NCI-H345 treated with DMSO at 0.1 percent for 48 hours (cell line): ENCODE results near the gene EPN3.
A peak's percentile ranks its signal among the peaks of the same experiment; 100 is the strongest.

Experiments
- DNase-seq: peaks from one replicate; lab custom pipeline; 2025; ENCODE audit not compliant: unreplicated experiment; lab: John Stamatoyannopoulos, UW

Gene EPN3

DNA sequence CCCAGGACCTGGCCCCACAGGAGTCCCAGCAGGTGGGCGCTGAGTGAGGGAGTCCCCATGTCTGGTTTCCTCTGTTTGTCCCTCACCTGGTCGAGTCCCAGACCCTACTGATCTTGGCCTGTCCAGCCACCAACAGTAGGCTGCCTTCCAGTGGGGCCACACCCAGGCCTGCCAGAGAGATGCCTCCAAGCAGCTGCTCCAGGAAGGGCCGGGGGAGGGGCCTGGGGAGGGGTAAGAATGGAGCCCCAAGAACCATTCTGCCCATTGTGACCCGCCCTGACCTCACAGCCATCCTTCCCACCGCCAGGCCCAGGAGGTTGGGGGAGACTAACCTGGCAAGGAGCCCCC lies 15.2 kb downstream of the EPN3 start:
- no peak for DNase-seq

DNA sequence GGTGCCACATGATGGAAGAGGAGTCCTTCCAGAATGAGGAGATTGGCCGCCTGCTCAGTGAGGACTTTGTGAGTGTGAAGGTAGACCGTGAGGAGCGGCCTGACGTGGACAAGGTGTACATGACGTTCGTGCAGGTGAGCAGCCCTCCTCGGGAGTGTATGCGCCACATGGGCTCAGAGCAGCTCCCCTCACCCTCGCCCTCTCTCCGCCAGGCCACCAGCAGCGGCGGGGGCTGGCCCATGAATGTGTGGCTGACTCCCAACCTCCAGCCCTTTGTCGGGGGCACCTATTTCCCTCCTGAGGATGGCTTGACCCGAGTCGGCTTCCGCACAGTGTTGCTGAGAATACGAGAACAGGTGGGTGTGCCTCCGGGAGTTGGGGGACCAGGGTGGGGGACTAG lies 16.3 kb downstream of the EPN3 start:
- no peak for DNase-seq

DNA sequence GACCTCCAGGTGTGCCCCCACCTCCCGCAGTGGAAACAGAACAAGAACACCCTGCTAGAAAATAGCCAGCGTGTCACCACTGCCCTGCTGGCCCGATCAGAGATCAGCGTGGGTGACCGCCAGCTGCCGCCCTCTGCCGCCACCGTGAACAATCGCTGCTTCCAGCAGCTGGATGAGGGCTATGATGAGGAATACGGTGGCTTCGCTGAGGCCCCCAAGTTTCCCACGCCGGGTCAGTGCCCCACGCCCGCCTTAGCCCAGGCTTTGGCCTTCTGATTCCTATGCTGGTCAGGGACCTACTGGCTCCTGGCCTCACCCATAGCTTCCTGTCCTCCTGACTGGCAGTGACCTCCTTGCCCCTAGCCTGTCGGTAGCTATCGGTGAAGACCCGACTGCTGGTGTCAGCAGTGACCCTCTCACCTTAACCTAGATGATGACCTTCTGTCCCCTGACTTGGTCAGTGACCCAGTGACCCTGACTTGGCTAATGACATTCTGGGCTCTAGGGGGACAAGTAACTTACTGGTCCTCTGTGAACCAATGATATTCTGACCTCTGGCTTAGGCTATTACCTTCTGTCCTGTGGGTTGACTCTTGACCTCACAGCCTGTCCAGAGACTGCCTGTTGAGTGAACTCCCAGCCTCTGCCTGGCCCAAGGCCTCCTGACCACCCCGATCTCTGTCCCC lies 16.9 kb downstream of the EPN3 start:
- no peak for DNase-seq

DNA sequence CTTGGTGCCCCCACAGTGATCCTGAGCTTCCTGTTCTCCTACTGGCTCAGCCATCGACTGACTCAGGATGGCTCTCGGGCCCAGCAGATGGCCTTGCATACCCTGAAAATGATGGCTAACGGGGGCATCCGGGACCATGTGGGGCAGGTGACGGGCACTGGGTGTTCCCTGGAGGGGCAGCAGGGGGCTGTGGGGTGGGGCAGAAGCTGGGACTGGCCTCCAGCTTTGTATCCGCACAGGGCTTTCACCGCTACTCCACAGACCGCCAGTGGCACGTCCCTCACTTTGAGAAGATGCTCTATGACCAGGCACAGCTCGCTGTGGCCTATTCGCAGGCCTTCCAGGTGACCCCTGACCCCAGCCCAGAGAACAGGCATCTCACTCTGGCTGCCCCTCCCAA lies 17.4 kb downstream of the EPN3 start:
- no peak for DNase-seq

DNA sequence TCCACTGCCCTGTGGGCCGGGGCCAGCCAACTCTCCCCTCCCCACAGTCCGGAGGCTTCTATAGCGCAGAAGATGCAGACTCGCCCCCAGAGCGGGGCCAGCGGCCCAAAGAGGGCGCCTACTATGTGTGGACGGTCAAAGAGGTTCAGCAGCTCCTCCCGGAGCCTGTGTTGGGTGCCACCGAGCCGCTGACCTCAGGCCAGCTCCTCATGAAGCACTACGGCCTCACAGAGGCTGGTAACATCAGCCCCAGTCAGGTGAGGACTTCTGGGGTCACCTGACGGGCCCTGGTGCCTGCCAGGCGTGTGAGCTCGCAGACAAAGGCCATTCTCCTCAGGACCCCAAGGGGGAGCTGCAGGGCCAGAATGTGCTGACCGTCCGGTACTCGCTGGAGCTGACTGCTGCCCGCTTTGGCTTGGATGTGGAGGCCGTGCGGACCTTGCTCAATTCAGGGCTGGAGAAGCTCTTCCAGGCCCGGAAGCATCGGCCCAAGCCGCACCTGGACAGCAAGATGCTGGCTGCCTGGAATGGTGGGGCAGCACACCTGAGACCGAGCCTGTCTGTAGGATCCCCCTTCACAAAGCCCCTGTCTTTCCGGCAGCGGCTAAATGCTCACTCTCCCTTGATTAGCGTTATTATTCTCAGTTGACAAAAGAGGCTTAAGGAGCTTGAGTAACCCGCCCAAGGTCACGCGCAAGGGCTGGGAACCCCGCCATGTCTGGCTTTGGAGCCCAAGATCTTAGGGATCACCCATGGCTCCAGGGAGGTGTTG lies 18.3 kb downstream of the EPN3 start:
- peak; percentile 7 for DNase-seq

DNA sequence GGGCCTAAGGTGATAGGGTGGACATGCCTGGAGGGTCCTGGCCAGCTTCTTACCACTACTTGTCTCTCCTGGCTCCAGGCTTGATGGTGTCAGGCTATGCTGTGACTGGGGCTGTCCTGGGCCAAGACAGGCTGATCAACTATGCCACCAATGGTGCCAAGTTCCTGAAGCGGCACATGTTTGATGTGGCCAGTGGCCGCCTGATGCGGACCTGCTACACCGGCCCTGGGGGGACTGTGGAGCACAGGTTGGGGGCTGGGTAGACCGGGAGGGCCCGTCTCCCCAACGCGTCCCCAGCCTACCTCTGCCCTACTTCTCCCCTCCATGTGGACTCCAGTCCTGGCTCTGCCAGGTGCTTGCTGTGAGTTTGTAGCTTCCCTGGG lies 18.9 kb downstream of the EPN3 start:
- no peak for DNase-seq

DNA sequence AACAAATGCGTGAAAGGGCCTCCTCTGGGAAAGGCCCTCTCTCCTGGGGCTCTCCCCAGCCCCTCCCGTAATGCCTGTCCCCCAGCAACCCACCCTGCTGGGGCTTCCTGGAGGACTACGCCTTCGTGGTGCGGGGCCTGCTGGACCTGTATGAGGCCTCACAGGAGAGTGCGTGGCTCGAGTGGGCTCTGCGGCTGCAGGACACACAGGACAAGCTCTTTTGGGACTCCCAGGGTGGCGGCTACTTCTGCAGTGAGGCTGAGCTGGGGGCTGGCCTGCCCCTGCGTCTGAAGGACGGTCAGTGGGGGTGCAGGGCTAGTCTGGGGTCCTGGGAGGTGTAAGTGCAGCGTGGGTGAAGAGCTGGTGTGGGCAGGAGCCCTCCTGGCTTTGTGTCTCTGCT lies 19.3 kb downstream of the EPN3 start:
- DNase-seq = no peak

DNA sequence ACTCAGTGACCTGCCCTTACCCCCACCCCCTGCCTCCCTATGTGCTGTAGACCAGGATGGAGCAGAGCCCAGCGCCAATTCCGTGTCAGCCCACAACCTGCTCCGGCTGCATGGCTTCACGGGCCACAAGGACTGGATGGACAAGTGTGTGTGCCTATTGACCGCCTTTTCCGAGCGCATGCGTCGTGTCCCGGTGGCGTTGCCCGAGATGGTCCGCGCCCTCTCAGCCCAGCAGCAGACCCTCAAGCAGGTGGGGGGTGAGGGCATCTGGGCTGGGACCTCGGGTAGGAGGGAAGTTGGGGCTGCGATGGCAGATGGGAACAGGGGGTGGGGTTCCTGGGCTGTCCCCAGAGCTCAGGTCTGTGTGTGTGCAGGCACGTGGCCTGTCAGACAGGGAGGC lies 21.7 kb downstream of the EPN3 start:
- DNase-seq = no peak

DNA sequence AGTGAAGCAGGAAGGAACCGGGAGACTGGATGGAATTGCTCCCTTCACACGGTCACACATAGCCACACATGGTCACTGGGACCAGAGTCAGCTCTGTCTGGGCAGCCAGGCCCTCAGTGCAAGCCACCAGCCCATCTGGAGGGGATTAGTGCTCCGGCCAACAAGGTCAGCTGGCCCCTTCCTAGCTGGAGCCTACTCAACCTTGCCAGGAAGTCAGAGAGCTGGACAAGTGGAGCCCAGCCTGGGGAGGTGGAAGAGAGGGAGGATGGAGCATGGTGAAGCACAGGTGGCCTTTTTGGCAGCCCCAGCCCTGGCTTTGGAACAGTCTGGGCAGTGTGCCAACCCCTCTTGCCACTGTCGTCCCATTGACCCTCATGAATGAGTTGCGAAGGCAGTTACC lies 24.3 kb downstream of the EPN3 start:
- DNase-seq = peak; percentile 62

DNA sequence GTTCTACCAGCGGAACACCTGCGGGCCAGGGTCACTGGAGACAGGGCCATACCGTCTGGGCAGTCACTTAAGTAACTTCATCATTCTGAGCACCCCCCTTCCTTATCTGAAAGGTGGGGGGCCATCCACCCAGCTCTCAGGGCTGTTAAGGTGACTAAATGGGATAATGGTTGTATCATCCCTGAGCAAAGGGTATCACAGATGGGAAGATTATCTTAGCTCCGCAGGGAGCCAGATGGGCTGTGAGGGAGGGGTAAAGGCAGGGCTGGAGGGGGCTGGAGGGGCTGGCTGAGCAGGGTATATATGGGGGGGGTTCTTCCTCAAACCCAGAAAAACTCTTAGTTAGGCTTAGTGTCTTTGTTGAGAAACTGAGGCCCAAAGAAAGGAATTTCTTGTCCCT lies 25.1 kb downstream of the EPN3 start:
- DNase-seq = no peak

DNA sequence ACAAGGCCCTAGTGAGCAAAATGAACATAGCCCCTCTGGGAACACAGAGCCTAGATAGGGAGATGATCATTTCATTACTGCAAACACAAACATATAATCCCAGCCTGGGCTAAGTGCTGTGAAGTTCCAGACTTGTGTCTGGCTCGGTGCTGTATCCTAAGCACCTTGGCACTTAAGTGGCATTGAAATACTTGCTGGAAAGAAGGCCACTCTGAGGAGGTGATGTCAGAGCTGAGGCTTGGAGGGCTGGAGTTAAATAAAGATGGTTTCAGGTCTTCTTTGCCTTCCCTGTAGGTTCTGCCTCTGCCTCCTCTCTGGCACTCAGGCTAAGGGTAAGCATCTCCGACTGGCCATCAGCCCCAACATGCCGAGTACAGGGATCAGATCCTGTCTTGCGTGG lies 25.6 kb downstream of the EPN3 start:
- DNase-seq = no peak

DNA sequence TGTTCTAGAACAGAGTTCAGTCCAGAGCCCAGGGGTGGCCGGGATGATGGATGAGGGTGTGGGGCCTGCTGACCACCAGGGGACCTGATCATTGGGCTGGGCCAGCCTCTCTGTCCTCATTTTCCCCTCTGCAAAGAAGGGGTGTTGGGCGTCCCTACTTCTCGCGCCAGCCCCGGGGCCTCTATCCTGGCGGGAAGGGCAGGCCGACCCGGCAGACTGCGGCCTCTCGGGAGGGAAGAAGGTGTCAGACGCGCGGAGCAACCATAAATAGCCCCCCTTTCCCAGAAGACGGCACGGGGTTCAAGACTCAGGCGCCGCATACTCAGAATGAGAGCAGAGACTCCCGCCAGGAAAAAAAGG lies 26.0 kb downstream of the EPN3 start:
- DNase-seq = no peak

DNA sequence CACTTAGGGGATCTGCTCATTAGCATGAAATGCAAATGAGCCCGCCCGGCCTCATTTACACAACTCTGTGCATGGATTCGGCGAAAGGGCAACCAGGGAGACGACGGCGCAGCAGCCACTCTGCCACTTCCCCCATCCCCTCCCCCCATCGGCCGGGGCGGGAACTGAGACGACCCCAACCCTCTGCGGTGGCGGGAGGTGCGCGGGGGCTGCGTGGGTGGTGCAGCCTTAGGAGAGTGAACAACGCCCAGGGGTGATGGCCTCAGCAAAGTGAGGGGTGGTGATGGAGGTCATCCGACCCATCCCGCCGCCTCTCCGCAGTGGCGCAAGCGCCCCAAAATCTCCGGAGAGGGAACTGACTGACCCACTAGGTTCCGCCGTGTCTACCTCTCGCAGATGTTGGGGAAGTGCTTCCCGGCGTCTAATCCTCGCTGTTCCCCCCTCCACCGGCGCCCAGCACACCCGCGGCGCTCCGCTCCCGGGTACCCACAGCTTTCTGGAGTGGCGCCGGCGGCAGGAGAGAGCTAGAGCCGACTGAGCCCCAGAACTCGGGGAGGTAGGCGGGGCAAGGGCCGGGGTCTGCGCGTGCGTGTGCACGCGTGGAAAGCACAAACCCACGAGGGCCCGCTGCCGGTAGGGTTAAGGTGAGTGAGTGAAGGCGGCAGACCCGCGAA lies 26.5 kb downstream of the EPN3 start:
- no peak for DNase-seq

DNA sequence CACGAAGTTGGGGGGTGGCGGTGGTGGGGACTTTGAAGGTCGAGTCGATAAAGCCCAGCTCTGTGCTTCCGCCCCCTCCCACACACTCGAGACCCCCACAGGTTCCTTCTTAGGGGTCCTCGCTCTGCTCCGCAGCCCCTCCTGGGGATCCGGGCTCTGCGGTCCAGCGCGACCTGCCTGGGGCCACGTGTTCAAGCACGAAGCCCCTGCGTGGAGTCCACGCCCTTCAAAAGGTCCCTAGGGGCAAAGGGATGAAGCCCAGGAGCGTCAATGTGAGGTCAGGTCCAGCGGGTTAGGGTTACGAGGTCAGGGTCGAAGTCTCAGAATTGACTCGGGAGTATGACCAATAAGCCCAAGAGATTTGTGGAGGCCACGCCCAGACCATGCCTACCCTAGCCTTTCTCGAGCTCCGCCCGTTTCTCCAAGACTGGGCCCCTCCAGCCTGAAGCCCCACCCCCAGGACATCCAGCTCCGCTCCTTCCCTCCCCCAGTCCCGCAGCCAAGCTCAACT lies 27.2 kb downstream of the EPN3 start:
- no peak for DNase-seq

DNA sequence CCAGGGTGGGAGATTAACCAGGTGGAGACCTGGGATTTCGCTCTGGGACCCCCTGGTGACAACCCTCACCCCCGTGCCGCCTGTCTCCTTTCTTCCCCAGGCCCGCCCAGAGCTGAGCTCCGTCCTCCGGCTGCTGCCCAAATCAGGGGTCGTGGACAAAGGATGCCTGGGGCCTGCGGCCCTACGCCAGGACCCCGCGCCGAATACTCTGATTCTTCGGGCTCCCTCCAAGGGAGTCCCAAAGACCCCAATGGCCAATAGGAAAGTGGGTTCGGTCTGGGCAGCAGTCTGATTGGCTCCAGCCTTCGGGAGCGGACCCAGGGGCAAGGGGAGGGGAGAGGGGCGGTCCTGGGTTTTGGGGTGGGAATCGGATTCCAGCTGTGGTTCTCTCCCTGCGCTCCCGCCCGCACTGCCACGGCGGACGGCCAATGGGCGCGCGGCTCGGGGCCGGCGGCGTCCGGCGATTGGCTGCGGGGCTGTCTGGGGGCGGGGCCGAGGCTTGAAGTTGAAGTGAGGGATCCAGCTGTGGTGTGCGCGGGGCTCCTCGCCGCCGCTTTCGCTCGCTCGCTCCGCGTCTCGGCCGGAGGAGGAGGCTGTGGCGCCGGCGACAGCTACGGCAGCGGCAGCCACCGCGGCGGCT lies 27.8 kb downstream of the EPN3 start, which contains the start of gene CACNA1G:
CACNA1G (plus strand) TSS at position 531 of the 640 bp plus-strand sequence. CDS start 745 bp downstream, outside the sequence.
- peak; percentile 67 for DNase-seq

DNA sequence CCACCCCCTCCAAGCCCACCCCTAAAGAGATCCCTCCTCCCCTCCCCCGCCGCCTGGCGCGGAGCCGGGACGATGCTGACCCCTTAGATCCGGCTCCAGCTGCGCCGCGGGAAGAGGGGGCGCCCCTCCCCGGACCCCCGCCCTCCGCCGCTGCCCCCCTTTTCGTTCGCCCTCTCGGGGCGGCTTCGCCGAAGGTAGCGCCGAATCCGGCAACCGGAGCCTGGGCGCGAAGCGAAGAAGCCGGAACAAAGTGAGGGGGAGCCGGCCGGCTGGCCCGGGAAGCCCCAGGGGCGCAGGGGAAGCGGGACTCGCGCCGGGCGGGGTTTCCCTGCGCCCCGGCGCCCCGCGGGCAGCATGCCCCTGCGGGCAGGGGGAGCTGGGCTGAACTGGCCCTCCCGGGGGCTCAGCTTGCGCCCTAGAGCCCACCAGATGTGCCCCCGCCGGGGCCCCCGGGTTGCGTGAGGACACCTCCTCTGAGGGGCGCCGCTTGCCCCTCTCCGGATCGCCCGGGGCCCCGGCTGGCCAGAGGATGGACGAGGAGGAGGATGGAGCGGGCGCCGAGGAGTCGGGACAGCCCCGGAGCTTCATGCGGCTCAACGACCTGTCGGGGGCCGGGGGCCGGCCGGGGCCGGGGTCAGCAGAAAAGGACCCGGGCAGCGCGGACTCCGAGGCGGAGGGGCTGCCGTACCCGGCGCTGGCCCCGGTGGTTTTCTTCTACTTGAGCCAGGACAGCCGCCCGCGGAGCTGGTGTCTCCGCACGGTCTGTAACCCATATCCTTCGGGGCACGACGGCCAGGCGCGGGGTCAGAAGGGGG lies 28.6 kb downstream of the EPN3 start:
- DNase-seq = no peak

DNA sequence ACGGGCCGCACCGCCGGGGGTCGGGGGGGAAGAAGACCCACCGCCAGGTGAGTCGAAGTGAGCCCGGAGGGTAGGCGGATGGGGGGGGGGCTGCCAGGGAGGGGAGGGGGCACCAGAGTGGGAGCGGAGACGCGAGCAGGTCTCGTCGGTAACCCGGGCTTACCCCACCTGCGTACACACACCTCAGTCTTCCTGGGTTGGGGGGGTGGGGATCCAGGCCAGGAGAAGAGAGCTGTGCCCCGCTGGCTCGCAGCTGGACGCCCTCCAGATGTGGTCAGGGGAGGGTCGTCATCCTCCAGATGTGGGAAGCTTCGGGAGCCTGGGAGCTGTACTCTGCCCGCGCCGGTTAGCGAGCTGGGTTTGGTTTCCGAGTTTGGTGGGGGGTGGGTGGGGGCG lies 29.2 kb downstream of the EPN3 start:
- DNase-seq = no peak

DNA sequence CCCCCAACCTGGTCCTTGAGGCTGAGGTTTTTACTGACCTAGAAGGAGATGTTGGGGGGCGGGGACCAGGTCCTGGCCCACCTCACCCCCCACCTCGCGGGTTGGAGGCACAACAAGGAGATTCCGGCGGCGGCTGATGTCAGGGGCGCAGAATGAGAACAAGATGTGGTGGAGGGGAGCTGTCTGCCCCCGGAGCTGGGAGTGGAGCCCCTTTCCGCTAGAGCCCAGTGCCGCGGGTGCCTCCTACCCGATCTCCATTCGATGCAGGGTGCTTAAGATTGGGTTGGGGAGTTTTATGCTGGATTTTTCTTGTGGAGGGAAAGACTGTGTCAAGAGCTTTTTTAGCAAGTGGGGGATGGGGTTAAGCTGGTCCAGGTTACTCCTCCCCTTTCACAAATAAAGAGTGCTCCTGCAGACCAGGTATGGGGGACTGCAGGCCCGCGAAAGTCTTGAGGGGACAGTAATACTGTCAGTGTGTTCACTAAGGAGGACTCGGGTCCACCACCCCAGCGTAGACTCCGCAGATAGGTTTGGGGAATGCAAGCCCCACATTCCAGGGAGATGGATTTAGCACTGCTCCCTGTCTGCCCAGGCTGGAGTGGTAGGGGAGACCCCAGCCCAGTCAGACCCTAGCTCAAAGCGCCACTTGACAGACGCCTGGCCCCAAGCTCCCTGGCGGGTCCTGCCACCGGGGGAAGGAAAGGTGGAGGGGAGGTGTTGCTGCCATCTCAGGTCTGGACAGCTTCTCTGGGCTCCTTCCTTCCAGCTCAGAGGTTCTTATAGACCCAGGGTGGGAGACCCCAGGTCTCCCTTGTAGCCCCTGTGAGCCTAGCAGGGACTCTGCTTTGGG lies 29.9 kb downstream of the EPN3 start:
- no peak for DNase-seq

DNA sequence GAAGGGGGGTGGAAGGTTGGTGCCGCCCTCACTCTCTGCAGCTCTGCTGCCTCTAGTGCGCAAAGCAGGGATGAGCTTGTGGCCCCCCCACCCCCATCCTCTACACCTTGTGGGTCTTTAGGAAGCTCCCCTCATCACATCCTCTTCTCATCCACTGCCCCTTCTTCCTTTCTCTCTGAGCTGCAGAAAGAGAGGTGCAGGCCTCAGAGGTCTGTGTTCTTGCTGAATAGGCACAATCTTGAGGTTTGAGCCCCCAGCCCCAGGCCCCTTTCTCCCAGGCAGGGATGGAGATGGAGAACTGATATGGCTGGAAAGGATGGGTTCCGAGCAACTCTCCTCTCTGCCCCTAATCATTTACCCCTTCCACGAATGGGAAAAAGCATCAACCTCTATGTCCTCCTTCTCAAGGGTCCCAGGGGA lies 30.6 kb downstream of the EPN3 start:
- DNase-seq = no peak

DNA sequence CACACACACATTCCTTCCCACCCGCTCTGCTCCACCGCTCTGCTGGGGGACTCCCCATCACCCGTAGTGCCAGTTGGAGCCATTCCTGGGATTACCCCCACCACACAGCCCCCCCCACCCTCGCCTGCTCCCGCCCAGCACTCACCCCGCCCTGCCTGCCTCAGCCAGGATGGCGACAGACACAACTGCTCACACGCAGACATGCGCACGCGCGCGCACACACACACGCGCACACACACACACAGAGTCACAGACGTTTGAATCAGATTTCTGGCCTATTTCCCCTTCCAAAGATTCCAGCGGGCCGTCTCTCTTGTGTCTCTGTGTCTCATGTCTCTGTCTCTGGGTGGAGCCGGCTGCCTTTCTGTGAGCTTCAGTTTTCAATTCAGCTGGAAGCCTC lies 32.4 kb downstream of the EPN3 start:
- no peak for DNase-seq
